GM12873 (cell line): ENCODE results near the gene STARD7.
A peak's percentile ranks its signal among the peaks of the same experiment; 100 is the strongest.

Experiments used
- TF ChIP-seq, protein P1 (sequence below): IDR thresholded peaks from 2 replicates; pipeline ENCODE4 v1.5.1; 2012; ENCODE audit warnings: low read depth, mild to moderate bottlenecking, moderate library complexity, low read length, control low read depth; ENCODE audit not compliant: insufficient read depth; ENCODE audit errors: missing control alignments

STARD7 gene

DNA sequence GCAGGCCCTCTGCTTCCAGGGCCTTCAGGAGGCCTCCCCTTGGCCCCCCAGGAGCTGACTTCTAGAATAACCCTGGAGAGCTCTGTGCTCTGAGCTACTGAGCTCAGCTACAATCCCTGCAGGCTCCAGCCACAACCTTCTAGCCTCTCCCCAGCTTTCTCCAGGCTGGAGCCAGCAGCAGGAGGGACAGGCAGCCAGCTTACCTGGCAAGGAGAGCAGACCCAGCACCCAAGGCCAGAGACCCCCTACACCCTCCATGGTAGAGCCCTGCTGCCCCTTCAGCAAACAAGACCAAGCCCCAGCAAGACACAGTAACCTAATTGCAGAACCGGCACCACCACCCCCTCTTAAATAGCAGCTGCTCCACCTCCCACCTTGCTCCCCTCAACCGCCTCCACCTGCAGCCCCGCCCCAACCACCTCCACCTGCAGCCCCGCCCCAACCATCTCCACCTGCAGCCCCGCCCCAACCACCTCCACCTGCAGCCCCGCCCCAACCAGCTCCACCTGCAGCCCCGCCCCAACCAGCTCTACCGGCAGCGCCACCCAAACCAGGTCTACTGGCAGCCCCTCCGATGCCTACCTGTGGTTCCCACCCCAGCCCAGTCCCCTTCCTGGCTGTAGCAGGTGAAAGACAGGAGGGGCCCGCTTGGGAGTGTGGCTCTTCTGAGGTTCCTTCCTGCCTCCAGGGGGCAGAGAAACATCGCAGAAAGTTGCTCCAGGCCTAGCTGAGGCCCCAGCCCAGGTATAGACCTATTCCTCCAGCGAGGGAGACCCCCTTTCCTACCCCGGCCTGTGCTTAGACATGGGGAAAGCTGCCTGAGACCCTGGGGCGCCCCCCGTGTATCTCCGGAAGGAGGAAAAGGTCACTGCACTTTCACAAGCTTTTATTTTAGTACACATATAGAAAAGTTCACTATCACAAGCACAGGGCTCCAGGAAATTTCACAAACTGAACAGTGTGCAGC, 70.2 kb downstream of the STARD7 start, which contains the start of gene ASTL:
Gene ASTL, minus strand, starts transcription at position 324 of the 967 bp plus-strand sequence. Its CDS starts 66 bp downstream, at position 258.
- TF ChIP-seq, protein P1, sequence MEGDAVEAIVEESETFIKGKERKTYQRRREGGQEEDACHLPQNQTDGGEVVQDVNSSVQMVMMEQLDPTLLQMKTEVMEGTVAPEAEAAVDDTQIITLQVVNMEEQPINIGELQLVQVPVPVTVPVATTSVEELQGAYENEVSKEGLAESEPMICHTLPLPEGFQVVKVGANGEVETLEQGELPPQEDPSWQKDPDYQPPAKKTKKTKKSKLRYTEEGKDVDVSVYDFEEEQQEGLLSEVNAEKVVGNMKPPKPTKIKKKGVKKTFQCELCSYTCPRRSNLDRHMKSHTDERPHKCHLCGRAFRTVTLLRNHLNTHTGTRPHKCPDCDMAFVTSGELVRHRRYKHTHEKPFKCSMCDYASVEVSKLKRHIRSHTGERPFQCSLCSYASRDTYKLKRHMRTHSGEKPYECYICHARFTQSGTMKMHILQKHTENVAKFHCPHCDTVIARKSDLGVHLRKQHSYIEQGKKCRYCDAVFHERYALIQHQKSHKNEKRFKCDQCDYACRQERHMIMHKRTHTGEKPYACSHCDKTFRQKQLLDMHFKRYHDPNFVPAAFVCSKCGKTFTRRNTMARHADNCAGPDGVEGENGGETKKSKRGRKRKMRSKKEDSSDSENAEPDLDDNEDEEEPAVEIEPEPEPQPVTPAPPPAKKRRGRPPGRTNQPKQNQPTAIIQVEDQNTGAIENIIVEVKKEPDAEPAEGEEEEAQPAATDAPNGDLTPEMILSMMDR: peak; percentile 79

DNA sequence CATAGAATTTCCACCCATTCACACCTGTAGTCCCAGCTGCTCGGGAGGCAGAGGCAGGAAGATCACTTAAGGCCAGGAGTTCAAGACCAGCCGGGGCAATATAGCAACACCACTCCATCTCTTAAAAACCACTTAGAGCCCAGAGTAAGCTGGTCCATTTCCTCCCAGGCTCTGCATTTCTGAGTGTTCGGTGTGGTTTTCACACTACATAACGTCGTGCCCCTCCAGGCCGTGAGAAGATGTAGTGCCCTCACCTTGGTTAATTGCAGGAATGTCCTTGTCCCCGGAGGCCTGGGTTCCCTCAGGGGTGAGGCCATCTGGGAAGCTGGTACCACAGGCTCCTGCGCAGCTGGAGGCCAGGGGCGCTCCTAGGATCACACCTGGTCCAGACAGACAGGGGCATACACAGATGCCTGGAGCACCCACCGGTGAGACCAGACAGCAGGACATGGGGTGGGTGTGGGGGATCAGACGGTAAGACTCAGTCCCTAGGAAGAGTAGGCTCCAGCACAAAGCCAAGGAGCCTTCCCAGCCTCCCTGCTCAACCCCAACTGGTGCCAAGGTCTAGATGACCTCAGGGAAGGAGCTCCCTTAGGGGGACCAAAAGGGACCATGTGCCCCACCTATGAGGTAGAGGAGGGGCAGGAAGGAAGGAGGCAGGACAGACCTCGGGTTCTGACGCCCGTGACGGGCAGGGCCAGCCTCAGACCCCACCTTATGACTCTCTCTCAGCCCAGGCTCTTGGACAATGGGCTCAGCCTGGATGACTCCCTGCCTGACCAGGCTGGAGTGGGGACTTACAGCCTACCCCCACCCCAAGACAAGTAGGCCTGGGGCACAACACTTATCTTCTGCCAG, 71.1 kb downstream of the STARD7 start:
- TF ChIP-seq, protein P1: no peak

DNA sequence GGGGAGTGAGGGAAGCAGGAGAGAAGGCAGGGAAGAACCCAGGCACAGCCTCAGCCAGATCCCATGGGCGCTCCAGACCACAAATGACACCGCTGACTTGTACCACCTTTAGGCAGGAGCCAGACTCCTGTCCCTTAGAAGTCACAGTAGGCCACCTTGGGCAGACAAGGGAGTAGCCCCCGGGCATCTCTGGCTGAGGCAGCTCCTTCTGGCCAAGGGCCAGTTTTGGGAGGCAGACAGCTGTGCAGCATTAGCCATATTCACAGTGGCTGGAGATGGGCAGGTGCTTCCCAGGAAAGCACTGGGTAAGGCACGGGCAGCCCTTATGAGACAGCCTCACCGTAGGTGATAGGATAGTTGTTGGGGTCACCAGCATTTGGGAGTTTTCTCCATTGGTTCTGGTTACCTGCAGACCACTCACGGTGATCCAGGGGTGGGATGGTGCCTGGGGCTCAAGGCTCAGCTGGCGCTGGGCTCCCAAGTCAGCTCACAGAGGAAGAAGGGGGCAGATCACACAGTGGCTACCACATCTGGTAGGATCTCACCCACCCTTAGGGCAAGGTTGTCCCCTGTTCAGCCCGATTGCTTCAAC, 72.4 kb downstream of the STARD7 start:
- TF ChIP-seq, protein P1: no peak

DNA sequence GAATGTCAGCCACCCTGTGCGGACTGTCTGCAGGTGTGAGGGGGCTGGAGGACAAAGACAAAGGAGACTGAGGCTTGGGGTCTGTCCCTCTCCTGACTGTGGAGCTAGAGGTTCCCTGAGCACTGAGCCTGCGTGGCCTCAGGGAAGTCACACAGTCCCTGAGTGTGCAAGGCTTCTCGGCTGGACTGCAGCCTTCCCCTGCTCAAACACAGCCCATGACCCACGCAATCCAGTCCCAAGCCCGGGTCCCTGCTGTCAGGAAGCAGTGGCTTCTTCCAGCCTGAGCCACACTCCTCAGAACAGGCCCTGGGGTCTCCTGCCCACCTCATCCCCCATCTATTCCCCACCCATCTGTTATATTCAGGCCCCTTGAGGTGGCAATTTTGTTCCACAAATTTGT, 73.0 kb downstream of the STARD7 start:
- TF ChIP-seq, protein P1: no peak

DNA sequence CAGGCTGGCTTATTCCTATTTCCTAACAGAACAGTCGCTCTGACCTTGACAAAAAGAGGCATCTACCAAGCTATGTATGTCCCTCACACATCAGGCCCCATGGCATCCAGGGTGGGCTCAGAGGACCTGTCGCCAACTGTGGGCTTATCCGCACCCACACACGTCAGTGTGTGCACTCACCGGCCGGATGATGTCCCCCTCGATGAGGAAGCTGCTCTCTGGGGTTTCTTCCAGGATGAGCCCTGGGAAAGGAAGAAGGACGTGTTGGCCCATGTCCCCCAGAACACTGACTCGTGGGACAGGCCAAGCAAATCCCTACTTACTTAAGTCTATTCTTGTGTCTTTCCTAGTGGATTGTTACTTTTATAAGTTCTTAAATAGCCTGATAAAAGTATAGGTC, 73.5 kb downstream of the STARD7 start:
- TF ChIP-seq, protein P1: no peak
